ACC112 (cell line): ENCODE results near the gene PTGIR.
"Not testable (repeated sequence)": the region's sequence is repeated elsewhere in the genome, so short reads cannot be mapped to it uniquely, and the experiment has no call there.

Source experiments
- H2AFZ ChIP-seq: fragments of 200-600 bp; sonication (generic); one replicate; pipeline ENCODE4 v1.6.0; 2017; ENCODE audit warnings: antibody characterized with exemption, low read length; ENCODE audit not compliant: unreplicated experiment
- H3K27ac ChIP-seq: fragments of 200-600 bp; sonication (generic); 2 replicates; pipeline ENCODE4 v1.5.1; 2014; ENCODE audit warnings: low read depth, mild to moderate bottlenecking, antibody characterized with exemption, low read length, moderate library complexity
- H3K27me3 ChIP-seq: fragments of 200-600 bp; sonication (generic); 2 replicates; pipeline ENCODE4 v1.6.1; 2014; ENCODE audit warnings: mild to moderate bottlenecking, antibody characterized with exemption, low read length, moderate library complexity, mixed read lengths; ENCODE audit not compliant: insufficient read depth
- H3K36me3 ChIP-seq: fragments of 200-600 bp; sonication (generic); 2 replicates; pipeline ENCODE4 v1.6.1; 2016; ENCODE audit warnings: mild to moderate bottlenecking, antibody characterized with exemption, low read length, moderate library complexity, mixed read lengths; ENCODE audit not compliant: insufficient read depth
- H3K4me1 ChIP-seq: fragments of 200-600 bp; sonication (generic); one replicate; pipeline ENCODE4 v1.6.1; 2016; ENCODE audit warnings: low read length, mixed read lengths; ENCODE audit not compliant: insufficient read depth, unreplicated experiment, control insufficient read depth
- H3K4me3 ChIP-seq: fragments of 200-600 bp; sonication (generic); 2 replicates; pipeline ENCODE4 v1.5.1; 2014; ENCODE audit warnings: mild to moderate bottlenecking, low read depth, low read length
- H3K79me2 ChIP-seq: fragments of 200-600 bp; sonication (generic); one replicate; pipeline ENCODE4 v1.6.0; 2016; ENCODE audit warnings: low read length; ENCODE audit not compliant: control insufficient read depth, unreplicated experiment, insufficient read depth

PTGIR gene

DNA sequence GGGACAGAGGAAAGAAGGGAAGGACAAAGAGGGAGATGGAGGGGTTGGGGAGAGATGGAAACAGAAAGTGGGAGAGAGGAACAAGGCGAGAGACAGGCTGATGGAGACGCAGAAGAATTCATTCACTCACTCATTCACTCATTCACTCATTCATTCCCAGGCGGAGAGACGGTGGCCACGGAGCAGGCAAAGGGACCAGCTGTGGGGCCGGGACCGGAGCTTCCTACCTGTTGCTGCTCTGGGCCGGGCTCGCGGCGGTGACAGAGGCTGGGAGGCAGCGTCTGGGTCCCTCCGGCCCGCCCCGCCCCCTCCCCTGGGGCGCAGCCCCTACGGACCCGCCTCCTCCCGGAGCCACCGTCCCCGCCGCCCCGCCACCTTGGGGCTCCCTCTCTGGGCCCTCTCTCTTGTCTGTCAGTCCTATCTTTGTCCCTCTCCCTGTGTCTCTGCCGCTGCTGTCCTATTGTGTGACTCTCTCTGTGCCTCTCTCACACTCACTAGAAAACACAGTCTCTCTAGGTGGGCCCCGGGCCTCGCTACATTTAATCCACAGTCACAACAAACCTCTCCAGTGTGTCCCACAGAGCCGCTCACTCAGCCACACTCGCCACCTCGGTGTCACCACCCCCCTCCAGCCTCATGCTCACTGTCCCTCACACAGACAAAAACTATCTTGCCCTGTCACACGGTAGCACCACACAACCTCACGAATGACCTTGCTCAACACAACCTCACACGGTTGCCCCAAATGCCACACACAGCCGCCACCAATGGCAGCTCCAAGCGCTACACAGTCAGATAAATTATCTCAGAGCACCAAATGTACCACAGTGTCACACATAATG lies 11.3 kb upstream of the PTGIR start, which contains the start of gene GNG8:
Gene GNG8 (minus strand): TSS at position 283 of the 842 bp plus-strand sequence. CDS start 1,520 bp downstream, outside the sequence.
- Histone ChIP-seq H3K4me1 (peaks cover 7% of the 10 kb centered on the region), H3K79me2 (no peaks in the 10 kb centered on the region), H2AFZ (no peak within 1 kb of the TSS), H3K27ac (no peak within 1 kb of the TSS), H3K4me3 (no peak within 1 kb of the TSS), H3K36me3 (no peaks in the 10 kb centered on the region), H3K27me3 (no peaks in the 10 kb centered on the region)

DNA sequence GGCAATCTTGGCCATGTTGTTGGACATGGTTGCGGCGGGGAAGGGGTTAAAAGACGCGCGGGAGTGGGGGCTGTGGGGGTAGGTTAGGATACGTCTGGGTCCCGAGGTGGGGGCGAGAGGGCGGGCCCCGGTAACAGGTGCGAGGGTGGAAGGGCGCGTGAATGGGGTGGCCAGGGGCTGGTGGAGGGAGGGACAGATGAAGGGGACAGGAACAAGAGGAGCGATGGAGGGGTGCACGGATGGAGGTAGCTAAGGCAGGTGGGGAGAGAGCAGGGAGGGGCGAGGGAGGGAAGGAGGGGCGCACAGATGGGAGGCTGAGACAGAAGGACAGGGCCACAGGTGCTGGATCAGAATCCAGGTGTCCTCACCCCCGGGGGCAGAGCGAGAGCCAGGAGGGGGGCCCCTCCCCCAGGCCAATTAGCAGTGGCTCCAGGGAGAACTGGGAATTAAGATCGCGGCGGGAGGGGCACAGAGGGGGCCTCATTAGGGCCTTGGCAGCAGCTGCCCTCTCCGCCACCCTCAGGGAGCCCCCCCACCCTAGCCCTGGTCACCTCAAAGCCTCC lies 9.8 kb upstream of the PTGIR start:
- H3K79me2 ChIP-seq = no peaks in the 10 kb centered on the region
- H2AFZ ChIP-seq = no peak overlapping the region
- H3K4me3 ChIP-seq = peak overlapping the region; percentile 24; the same call in 1 of the 2 replicates
- H3K4me1 ChIP-seq = peaks cover 9% of the 10 kb centered on the region
- H3K36me3 ChIP-seq = no peaks in the 10 kb centered on the region
- no peaks in the 10 kb centered on the region for H3K27me3 ChIP-seq
- no peak overlapping the region for H3K27ac ChIP-seq

DNA sequence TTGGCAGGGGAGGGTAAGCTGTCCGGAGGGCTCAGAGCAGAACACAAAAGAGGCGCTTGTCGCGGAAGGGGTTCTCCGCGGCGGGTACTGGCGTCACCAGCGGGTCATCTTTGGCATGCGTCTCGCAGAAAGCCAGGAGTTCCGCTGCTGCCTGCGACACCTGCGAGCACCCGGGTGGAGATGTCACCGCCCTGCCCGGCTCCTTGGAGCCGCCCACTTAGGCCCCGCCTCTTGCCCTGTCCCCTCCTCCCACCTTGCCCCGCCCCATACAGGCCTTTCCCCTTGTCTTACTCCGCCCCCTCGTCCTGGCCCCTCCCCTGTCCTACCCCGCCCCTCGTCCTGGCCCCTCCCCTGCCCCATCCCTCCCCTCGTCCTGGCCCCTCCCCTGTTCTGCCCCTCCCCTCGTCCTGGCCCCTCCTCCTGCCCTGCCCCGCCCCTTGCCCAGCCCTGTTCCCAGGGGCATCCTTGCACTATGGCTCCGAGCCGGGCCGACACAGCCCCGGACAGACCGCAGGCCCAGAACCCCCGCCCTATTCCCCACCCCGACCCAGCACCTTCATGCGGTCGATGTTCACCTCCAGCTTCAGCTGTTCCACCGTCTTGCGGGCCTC lies 9.3 kb upstream of the PTGIR start:
- Histone ChIP-seq H2AFZ (no peak overlapping the region), H3K4me1 (peaks cover 9% of the 10 kb centered on the region), H3K36me3 (no peaks in the 10 kb centered on the region), H3K4me3 (peak overlapping the region; percentile 24; the same call in 1 of the 2 replicates), H3K27ac (no peak overlapping the region), H3K27me3 (no peaks in the 10 kb centered on the region), H3K79me2 (no peaks in the 10 kb centered on the region)

DNA sequence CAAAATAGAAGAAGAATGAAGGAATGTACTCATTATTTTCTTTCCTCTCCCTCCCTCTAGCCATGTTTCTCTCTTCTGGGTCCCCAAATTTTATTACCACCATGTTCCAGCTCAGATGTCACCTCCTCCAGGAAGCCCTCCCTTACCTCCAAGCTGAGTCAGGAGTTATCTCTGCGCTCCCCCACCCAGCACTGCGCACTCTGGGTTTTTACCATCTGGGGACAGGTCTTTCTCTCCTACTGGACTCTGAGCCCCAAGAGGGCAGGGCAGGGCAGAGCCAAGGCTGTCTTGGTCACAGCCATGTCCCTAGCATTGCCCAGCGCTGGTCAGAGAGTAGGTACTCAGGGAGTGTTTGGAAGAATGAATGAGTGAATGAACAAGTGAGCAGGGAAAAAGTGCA lies 8.2 kb upstream of the PTGIR start:
- Histone ChIP-seq H3K27ac (no peak overlapping the region), H3K4me1 (peaks cover 9% of the 10 kb centered on the region), H3K27me3 (no peaks in the 10 kb centered on the region), H3K4me3 (no peak overlapping the region), H3K79me2 (no peaks in the 10 kb centered on the region), H3K36me3 (no peaks in the 10 kb centered on the region), H2AFZ (no peak overlapping the region)

DNA sequence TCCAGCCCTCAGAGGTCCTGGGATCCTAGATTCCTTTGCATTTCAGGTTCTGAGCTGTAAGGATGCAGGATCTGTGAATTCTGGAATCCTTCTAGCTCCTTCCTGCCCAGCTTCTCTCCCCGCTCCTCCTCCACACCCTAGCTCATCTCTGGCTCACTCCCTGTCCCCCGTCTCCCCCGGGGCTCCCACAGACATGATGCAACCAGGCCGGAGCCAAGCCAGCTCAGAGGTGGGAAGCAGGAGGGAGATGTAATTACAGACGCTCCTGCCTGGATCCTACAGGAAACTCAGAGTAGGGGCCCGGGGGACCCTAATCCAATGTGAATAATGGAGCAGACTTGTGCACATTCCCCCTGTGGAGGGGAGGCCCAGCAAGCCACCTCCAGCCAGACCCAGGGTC lies 6.6 kb upstream of the PTGIR start:
- peaks cover 9% of the 10 kb centered on the region for H3K4me1 ChIP-seq
- no peaks in the 10 kb centered on the region for H3K27me3 ChIP-seq
- no peaks in the 10 kb centered on the region for H3K36me3 ChIP-seq
- no peak overlapping the region for H3K27ac ChIP-seq
- H2AFZ ChIP-seq = no peak overlapping the region
- H3K4me3 ChIP-seq = no peak overlapping the region
- H3K79me2 ChIP-seq = no peaks in the 10 kb centered on the region

DNA sequence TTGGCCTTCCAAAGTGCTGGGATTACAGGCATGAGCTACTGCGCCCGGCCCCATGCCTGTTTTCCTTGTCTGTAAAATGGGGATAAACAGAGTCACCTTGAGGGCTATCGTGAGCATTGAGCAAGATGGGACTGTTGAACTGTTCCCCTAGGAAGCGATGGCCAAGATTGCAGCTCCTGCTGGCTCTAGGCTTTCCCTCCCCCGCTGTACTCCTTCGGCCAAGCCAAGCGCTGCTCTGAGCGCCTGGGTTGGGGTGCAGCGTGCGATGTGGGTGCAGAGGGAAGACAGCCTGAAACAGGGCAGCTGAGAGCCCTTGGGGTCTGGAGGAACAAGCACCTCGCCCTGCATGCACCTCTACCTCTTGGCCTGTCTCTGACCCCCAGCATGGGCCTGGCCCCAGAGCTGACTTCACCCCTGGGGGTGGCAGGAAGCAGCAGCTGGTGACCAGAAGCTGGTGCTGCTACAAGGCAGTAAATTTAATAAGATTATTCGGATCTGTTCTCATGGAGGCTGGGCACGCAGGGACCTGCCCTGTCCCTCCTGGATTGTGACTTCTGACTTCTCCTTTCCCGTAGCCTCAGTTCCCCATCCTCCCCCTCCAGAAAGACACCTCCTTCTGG lies 5.8 kb upstream of the PTGIR start:
- Histone ChIP-seq H2AFZ (no peak overlapping the region), H3K36me3 (no peaks in the 10 kb centered on the region), H3K27ac (no peak overlapping the region), H3K79me2 (no peaks in the 10 kb centered on the region), H3K4me1 (peaks cover 13% of the 10 kb centered on the region), H3K4me3 (no peak overlapping the region), H3K27me3 (no peaks in the 10 kb centered on the region)

DNA sequence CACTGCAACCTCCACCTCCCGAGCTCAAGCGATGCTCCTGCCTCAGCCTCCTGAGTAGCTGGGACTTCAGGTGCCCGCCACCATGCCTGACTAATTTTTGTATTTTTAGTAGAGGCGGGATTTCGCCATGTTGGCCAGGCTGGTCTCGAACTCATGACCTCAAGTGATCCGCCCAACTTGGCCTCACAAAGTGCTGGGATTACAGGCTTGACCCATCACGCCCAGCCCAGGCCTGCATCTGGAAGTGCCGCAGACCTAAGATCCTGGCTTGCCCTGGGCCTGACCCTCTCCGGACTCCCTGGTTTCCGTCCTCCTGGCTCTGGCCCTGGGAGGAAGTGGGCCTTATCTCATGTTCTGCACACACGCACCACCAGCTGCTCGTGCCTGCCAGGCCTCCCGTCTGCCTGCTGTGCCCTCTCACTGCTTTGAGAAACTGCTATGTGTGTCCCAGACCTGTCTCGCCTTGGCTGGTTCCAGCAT lies 4.7 kb upstream of the PTGIR start:
- Histone ChIP-seq H3K4me1 (peaks cover 19% of the 10 kb centered on the region), H3K27ac (no peak overlapping the region), H3K4me3 (no peak overlapping the region), H3K36me3 (no peaks in the 10 kb centered on the region), H3K27me3 (no peaks in the 10 kb centered on the region), H2AFZ (no peak overlapping the region), H3K79me2 (no peaks in the 10 kb centered on the region)

DNA sequence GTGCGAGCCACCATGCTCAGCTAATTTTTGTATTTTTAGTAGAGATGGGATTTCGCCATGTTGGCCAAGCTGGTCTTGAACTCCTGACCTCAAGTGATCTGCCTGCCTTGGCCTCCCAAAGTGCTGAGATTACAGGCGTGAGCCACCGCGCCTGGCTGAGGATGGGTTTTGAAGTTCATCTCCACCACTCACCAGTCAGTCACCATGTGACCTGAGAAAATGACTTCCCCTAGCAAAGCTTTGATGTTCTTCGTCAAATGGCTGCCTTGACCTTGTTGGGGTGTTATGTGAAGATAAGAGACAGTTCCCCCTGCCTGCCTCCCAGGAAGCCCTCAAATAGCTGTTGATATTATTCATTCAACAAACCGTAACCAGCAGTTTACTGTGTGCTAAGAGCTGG lies 4.1 kb upstream of the PTGIR start:
- not testable (repeated sequence) for H3K27me3 ChIP-seq, H2AFZ ChIP-seq, H3K79me2 ChIP-seq, H3K36me3 ChIP-seq, H3K4me3 ChIP-seq, H3K27ac ChIP-seq
- H3K4me1 ChIP-seq = peaks cover 19% of the 10 kb centered on the region

DNA sequence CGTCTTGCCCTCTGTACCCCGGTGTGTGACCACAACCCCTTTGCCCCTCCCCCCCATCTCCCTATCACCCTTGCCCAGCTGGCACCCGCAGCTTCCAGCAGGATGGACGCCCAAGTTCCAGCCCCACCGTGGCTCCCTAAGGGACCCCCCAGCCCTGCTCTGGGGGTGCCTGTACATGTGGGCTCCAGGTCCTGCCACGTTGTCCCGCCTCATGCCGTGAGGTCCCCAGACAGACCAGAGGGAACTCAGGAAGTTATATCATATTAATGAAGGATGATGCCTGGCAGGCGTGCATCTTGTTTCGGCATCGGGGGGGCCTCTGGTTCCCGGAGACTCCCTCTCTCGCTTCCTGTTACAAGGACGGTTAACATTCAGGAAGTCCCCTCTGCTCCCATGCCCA lies 1.6 kb upstream of the PTGIR start:
- peaks cover 9% of the 10 kb centered on the region for H3K79me2 ChIP-seq
- no peaks in the 10 kb centered on the region for H3K27me3 ChIP-seq
- H3K4me1 ChIP-seq = peaks cover 21% of the 10 kb centered on the region
- H3K27ac ChIP-seq = no peak overlapping the region
- no peak overlapping the region for H3K4me3 ChIP-seq
- H3K36me3 ChIP-seq = no peaks in the 10 kb centered on the region
- no peak overlapping the region for H2AFZ ChIP-seq

DNA sequence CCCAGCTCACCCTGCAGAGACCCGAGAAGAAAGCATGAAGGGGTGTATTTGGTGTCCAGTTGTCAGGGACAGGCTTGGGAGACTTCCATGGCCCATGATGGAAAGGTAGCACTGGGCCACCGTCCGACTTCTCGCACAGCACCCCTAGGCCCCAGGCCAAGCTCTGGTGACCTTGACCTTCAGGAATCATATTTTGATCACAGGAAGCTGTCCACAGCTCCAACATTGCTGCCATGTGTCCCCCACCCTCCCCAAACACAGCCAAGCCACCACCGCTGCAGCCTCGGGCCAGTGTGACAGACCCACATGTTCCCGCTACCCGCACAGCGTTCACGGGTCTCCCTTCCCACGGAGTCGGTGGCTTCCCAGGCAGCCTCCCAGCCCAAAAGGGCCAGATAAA lies 842 bp upstream of the PTGIR start:
- Histone ChIP-seq H3K4me3 (no peak overlapping the region), H3K27ac (peak overlapping the region; percentile 88), H2AFZ (no peak overlapping the region), H3K79me2 (peaks cover 9% of the 10 kb centered on the region), H3K27me3 (no peaks in the 10 kb centered on the region), H3K36me3 (no peaks in the 10 kb centered on the region), H3K4me1 (peaks cover 18% of the 10 kb centered on the region)
